Activated CD4-positive, alpha-beta T cell treated with anti-CD3 and anti-CD28 coated beads, Interleukin-2, amount 10 ng/mL, durations not matched to agents 7 days and 5 days (primary cell): ENCODE measurements around the gene TRMU. TPM values are rescaled to one million over a fixed set of nuclear protein-coding genes. Genes with fewer than 3 reads are reported as not detected.

Experiments
- CTCF ChIA-PET: fragments of 350-600 bp; sonication (Branson Sonifier 250); formaldehyde crosslinking; loops from one replicate; lab custom pipeline; 2021; ENCODE audit warnings: antibody characterized with exemption; lab: Charles Lee
- POLR2A ChIA-PET: fragments of 350-600 bp; sonication (Branson Sonifier 250); formaldehyde crosslinking; loops from one replicate; lab custom pipeline; 2021; ENCODE audit warnings: antibody characterized with exemption; lab: Charles Lee
- DNase-seq: peaks from one replicate; pipeline ENCODE4 v3.0.0-alpha.2; 2020
- H3K27ac Mint-ChIP-seq: one replicate; pipeline ENCODE4 v1.8.0; 2021; ENCODE audit warnings: mild to moderate bottlenecking, moderate library complexity, mixed read lengths
- H3K27me3 Mint-ChIP-seq: one replicate; pipeline ENCODE4 v1.8.0; 2021; ENCODE audit warnings: mixed read lengths
- H3K36me3 Mint-ChIP-seq: one replicate; pipeline ENCODE4 v1.8.0; 2021; ENCODE audit warnings: low read depth, mixed read lengths
- H3K4me1 Mint-ChIP-seq: one replicate; pipeline ENCODE4 v1.8.0; 2021; ENCODE audit warnings: mixed read lengths
- H3K4me3 Mint-ChIP-seq: one replicate; pipeline ENCODE4 v1.8.0; 2021; ENCODE audit warnings: mild to moderate bottlenecking, moderate library complexity, mixed read lengths
- H3K9me3 Mint-ChIP-seq: one replicate; pipeline ENCODE4 v1.8.0; 2021; ENCODE audit warnings: mixed read lengths
- total RNA-seq, 2 experiments: library from RNA; stranded (reverse); gene quantifications; one replicate each; pipeline ENCODE4 v1.2.3, GENCODE V29; 2021

TRMU gene
- total RNA-seq, 2 experiments from 2014 or later, result 74.3 to 74.4 TPM

GRCh38 chr22:46380581-46380980, 45.1 kb downstream of the TRMU start:
- no peaks in the 10 kb centered on the region for H3K36me3 Mint-ChIP-seq
- DNase-seq, result no peak
- H3K4me3 Mint-ChIP-seq, result no peak overlapping the region
- no peak overlapping the region for H3K27ac Mint-ChIP-seq
- H3K4me1 Mint-ChIP-seq, result no peaks in the 10 kb centered on the region
- H3K27me3 Mint-ChIP-seq, result no peaks in the 10 kb centered on the region
- CTCF ChIA-PET, result no interaction called here
- peaks cover 8% of the 10 kb centered on the region for H3K9me3 Mint-ChIP-seq
- POLR2A ChIA-PET, result no interaction called here

GRCh38 chr22:46381142-46381541, 45.6 kb downstream of the TRMU start:
- CTCF ChIA-PET, result no interaction called here
- Mint-ChIP-seq H3K4me3 (no peak overlapping the region), H3K27me3 (no peaks in the 10 kb centered on the region), H3K9me3 (peaks cover 4% of the 10 kb centered on the region), H3K36me3 (no peaks in the 10 kb centered on the region), H3K27ac (no peak overlapping the region), H3K4me1 (no peaks in the 10 kb centered on the region)
- POLR2A ChIA-PET, result no interaction called here
- no peak for DNase-seq

- Mint-ChIP-seq H3K27me3 (no peaks in the 10 kb centered on the region), H3K4me3 (no peak overlapping the region), H3K4me1 (no peaks in the 10 kb centered on the region), H3K9me3 (peaks cover 1% of the 10 kb centered on the region), H3K36me3 (no peaks in the 10 kb centered on the region), H3K27ac (no peak overlapping the region)
- ChIA-PET CTCF (no interaction called here), POLR2A (no interaction called here)
- DNase-seq, result no peak
Observed at GRCh38 chr22:46381731-46382130, 46.2 kb downstream of the TRMU start.

GRCh38 chr22:46382524-46382923, 47.0 kb downstream of the TRMU start:
- H3K9me3 Mint-ChIP-seq, result no peaks in the 10 kb centered on the region
- no peaks in the 10 kb centered on the region for H3K4me1 Mint-ChIP-seq
- ChIA-PET CTCF (no interaction called here), POLR2A (no interaction called here)
- no peaks in the 10 kb centered on the region for H3K36me3 Mint-ChIP-seq
- H3K4me3 Mint-ChIP-seq, result no peak overlapping the region
- no peak overlapping the region for H3K27ac Mint-ChIP-seq
- H3K27me3 Mint-ChIP-seq, result no peaks in the 10 kb centered on the region
- no peak for DNase-seq

- Mint-ChIP-seq H3K4me1 (no peaks in the 10 kb centered on the region), H3K36me3 (no peaks in the 10 kb centered on the region), H3K4me3 (no peak overlapping the region), H3K27ac (no peak overlapping the region), H3K9me3 (no peaks in the 10 kb centered on the region), H3K27me3 (no peaks in the 10 kb centered on the region)
- DNase-seq, result no peak
- CTCF ChIA-PET, result no interaction called here
- POLR2A ChIA-PET, result no interaction called here
Observed at GRCh38 chr22:46386312-46386711, 50.8 kb downstream of the TRMU start.

GRCh38 chr22:46387748-46388147, 52.2 kb downstream of the TRMU start:
- no peaks in the 10 kb centered on the region for H3K9me3 Mint-ChIP-seq
- CTCF ChIA-PET, result interaction anchor here (1.0 kb wide), 1 partner anchor 11 kb away, joined by 3 read pairs; no protein-coding TSS in a partner anchor
- POLR2A ChIA-PET, result no interaction called here
- H3K4me3 Mint-ChIP-seq, result no peak overlapping the region
- no peaks in the 10 kb centered on the region for H3K4me1 Mint-ChIP-seq
- DNase-seq, result no peak
- H3K27ac Mint-ChIP-seq, result no peak overlapping the region
- no peaks in the 10 kb centered on the region for H3K27me3 Mint-ChIP-seq
- no peaks in the 10 kb centered on the region for H3K36me3 Mint-ChIP-seq

GRCh38 chr22:46388647-46389046, 53.1 kb downstream of the TRMU start:
- no peak overlapping the region for H3K27ac Mint-ChIP-seq
- H3K27me3 Mint-ChIP-seq, result no peaks in the 10 kb centered on the region
- POLR2A ChIA-PET, result no interaction called here
- CTCF ChIA-PET, result no interaction called here
- no peaks in the 10 kb centered on the region for H3K36me3 Mint-ChIP-seq
- no peak for DNase-seq
- H3K4me3 Mint-ChIP-seq, result no peak overlapping the region
- no peaks in the 10 kb centered on the region for H3K4me1 Mint-ChIP-seq
- H3K9me3 Mint-ChIP-seq, result no peaks in the 10 kb centered on the region

- no peak overlapping the region for H3K27ac Mint-ChIP-seq
- ChIA-PET CTCF (no interaction called here), POLR2A (no interaction called here)
- peaks cover 2% of the 10 kb centered on the region for H3K4me1 Mint-ChIP-seq
- no peak overlapping the region for H3K4me3 Mint-ChIP-seq
- no peaks in the 10 kb centered on the region for H3K9me3 Mint-ChIP-seq
- no peak for DNase-seq
- H3K27me3 Mint-ChIP-seq, result no peaks in the 10 kb centered on the region
- H3K36me3 Mint-ChIP-seq, result no peaks in the 10 kb centered on the region
Observed at GRCh38 chr22:46389081-46389480, 53.6 kb downstream of the TRMU start.

- Mint-ChIP-seq H3K9me3 (no peaks in the 10 kb centered on the region), H3K4me3 (no peak overlapping the region), H3K36me3 (no peaks in the 10 kb centered on the region), H3K4me1 (peaks cover 2% of the 10 kb centered on the region), H3K27ac (no peak overlapping the region), H3K27me3 (no peaks in the 10 kb centered on the region)
- ChIA-PET CTCF (no interaction called here), POLR2A (no interaction called here)
- no peak for DNase-seq
Observed at GRCh38 chr22:46390105-46390651, 54.7 kb downstream of the TRMU start.

GRCh38 chr22:46390652-46391301, 55.3 kb downstream of the TRMU start:
- no peaks in the 10 kb centered on the region for H3K9me3 Mint-ChIP-seq
- peaks cover 2% of the 10 kb centered on the region for H3K4me1 Mint-ChIP-seq
- H3K4me3 Mint-ChIP-seq, result no peak overlapping the region
- H3K27ac Mint-ChIP-seq, result no peak overlapping the region
- no peak for DNase-seq
- CTCF ChIA-PET, result no interaction called here
- no peaks in the 10 kb centered on the region for H3K27me3 Mint-ChIP-seq
- H3K36me3 Mint-ChIP-seq, result no peaks in the 10 kb centered on the region
- POLR2A ChIA-PET, result no interaction called here

GRCh38 chr22:46391486-46392136, 56.1 kb downstream of the TRMU start:
- H3K4me1 Mint-ChIP-seq, result peaks cover 2% of the 10 kb centered on the region
- CTCF ChIA-PET, result no interaction called here
- H3K9me3 Mint-ChIP-seq, result no peaks in the 10 kb centered on the region
- no peaks in the 10 kb centered on the region for H3K27me3 Mint-ChIP-seq
- H3K4me3 Mint-ChIP-seq, result no peak overlapping the region
- H3K36me3 Mint-ChIP-seq, result no peaks in the 10 kb centered on the region
- DNase-seq, result no peak
- POLR2A ChIA-PET, result no interaction called here
- H3K27ac Mint-ChIP-seq, result no peak overlapping the region

- H3K9me3 Mint-ChIP-seq, result no peaks in the 10 kb centered on the region
- ChIA-PET CTCF (no interaction called here), POLR2A (no interaction called here)
- H3K4me1 Mint-ChIP-seq, result peaks cover 2% of the 10 kb centered on the region
- H3K36me3 Mint-ChIP-seq, result no peaks in the 10 kb centered on the region
- H3K27me3 Mint-ChIP-seq, result no peaks in the 10 kb centered on the region
- DNase-seq, result no peak
- H3K27ac Mint-ChIP-seq, result no peak overlapping the region
- H3K4me3 Mint-ChIP-seq, result no peak overlapping the region
Observed at GRCh38 chr22:46392137-46392844, 56.8 kb downstream of the TRMU start.

GRCh38 chr22:46393873-46394272, 58.4 kb downstream of the TRMU start:
- no peak overlapping the region for H3K27ac Mint-ChIP-seq
- CTCF ChIA-PET, result no interaction called here
- DNase-seq, result no peak
- POLR2A ChIA-PET, result no interaction called here
- H3K27me3 Mint-ChIP-seq, result no peaks in the 10 kb centered on the region
- H3K9me3 Mint-ChIP-seq, result no peaks in the 10 kb centered on the region
- H3K4me1 Mint-ChIP-seq, result peaks cover 2% of the 10 kb centered on the region
- no peak overlapping the region for H3K4me3 Mint-ChIP-seq
- H3K36me3 Mint-ChIP-seq, result no peaks in the 10 kb centered on the region
